Measurements from ENCODE around the gene FCHSD2.

Gene FCHSD2

GRCh38 chr11:73188301-73188700 lies 46.2 kb upstream of the FCHSD2 start:
- Histone ChIP-seq H3K36me3 (ENCODE audit: control insufficient read depth, insufficient read depth, low read length) (no peaks in the 10 kb centered on the region), H2AFZ (no peak overlapping the region), H3K9ac (no peak overlapping the region), H3K27me3 (ENCODE audit: control insufficient read depth, insufficient read depth, low read length) (no peaks in the 10 kb centered on the region), H3K79me2 (no peaks in the 10 kb centered on the region), H3K27ac (no peak overlapping the region), H3K4me1 (no peaks in the 10 kb centered on the region), H3K4me2 (ENCODE audit: low read length) (no peak overlapping the region), H3K4me3 (ENCODE audit: low read depth, low read length) (no peak overlapping the region), H3K9me3 (ENCODE audit: control insufficient read depth, low read length) (no peaks in the 10 kb centered on the region)
- TF ChIP-seq CTCF (IDR thresholded peaks at IDR 0.05), result no peak

GRCh38 chr11:73187854-73188253 lies 45.7 kb upstream of the FCHSD2 start:
- TF ChIP-seq CTCF (IDR thresholded peaks at IDR 0.05), result no peak
- Histone ChIP-seq H3K4me2 (ENCODE audit: low read length) (no peak overlapping the region), H3K27me3 (ENCODE audit: control insufficient read depth, insufficient read depth, low read length) (no peaks in the 10 kb centered on the region), H3K4me3 (ENCODE audit: low read depth, low read length) (no peak overlapping the region), H3K9ac (no peak overlapping the region), H3K27ac (no peak overlapping the region), H3K9me3 (ENCODE audit: control insufficient read depth, low read length) (no peaks in the 10 kb centered on the region), H3K4me1 (no peaks in the 10 kb centered on the region), H3K36me3 (ENCODE audit: control insufficient read depth, insufficient read depth, low read length) (no peaks in the 10 kb centered on the region), H3K79me2 (no peaks in the 10 kb centered on the region), H2AFZ (no peak overlapping the region)

GRCh38 chr11:73186886-73187285 lies 44.8 kb upstream of the FCHSD2 start:
- no peak for TF ChIP-seq CTCF (IDR thresholded peaks at IDR 0.05)
- H3K4me2 ChIP-seq (ENCODE audit: low read length), result no peak overlapping the region
- H3K36me3 ChIP-seq (ENCODE audit: control insufficient read depth, insufficient read depth, low read length), result no peaks in the 10 kb centered on the region
- no peaks in the 10 kb centered on the region for H3K79me2 ChIP-seq
- H3K9me3 ChIP-seq (ENCODE audit: control insufficient read depth, low read length), result no peaks in the 10 kb centered on the region
- H3K27ac ChIP-seq, result no peak overlapping the region
- H3K27me3 ChIP-seq (ENCODE audit: control insufficient read depth, insufficient read depth, low read length), result no peaks in the 10 kb centered on the region
- no peaks in the 10 kb centered on the region for H3K4me1 ChIP-seq
- H3K4me3 ChIP-seq (ENCODE audit: low read depth, low read length), result no peak overlapping the region
- H3K9ac ChIP-seq, result no peak overlapping the region
- no peak overlapping the region for H2AFZ ChIP-seq

GRCh38 chr11:73186294-73186850 lies 44.3 kb upstream of the FCHSD2 start:
- no peak overlapping the region for H3K27ac ChIP-seq
- no peaks in the 10 kb centered on the region for H3K4me1 ChIP-seq
- no peak for TF ChIP-seq CTCF (IDR thresholded peaks at IDR 0.05)
- no peak overlapping the region for H2AFZ ChIP-seq
- no peak overlapping the region for H3K9ac ChIP-seq
- no peaks in the 10 kb centered on the region for H3K79me2 ChIP-seq
- H3K4me2 ChIP-seq (ENCODE audit: low read length), result no peak overlapping the region
- no peak overlapping the region for H3K4me3 ChIP-seq (ENCODE audit: low read depth, low read length)
- no peaks in the 10 kb centered on the region for H3K27me3 ChIP-seq (ENCODE audit: control insufficient read depth, insufficient read depth, low read length)
- no peaks in the 10 kb centered on the region for H3K36me3 ChIP-seq (ENCODE audit: control insufficient read depth, insufficient read depth, low read length)
- no peaks in the 10 kb centered on the region for H3K9me3 ChIP-seq (ENCODE audit: control insufficient read depth, low read length)

- TF ChIP-seq CTCF (IDR thresholded peaks at IDR 0.05), result no peak
- Histone ChIP-seq H3K9me3 (ENCODE audit: control insufficient read depth, low read length) (no peaks in the 10 kb centered on the region), H3K79me2 (no peaks in the 10 kb centered on the region), H3K4me1 (no peaks in the 10 kb centered on the region), H3K9ac (no peak overlapping the region), H3K27ac (no peak overlapping the region), H3K4me3 (ENCODE audit: low read depth, low read length) (no peak overlapping the region), H3K36me3 (ENCODE audit: control insufficient read depth, insufficient read depth, low read length) (no peaks in the 10 kb centered on the region), H2AFZ (no peak overlapping the region), H3K4me2 (ENCODE audit: low read length) (no peak overlapping the region), H3K27me3 (ENCODE audit: control insufficient read depth, insufficient read depth, low read length) (no peaks in the 10 kb centered on the region)
Measured at GRCh38 chr11:73185680-73186293, 43.7 kb upstream of the FCHSD2 start.
